ENCODE data around the gene ANGPTL8.

Gene ANGPTL8

GRCh38 chr19:11252665-11253355, 13.4 kb downstream of the ANGPTL8 start:
- in situ Hi-C loops (cut with MboI; ENCODE audit: low pct_unique_long_range_greater_than_20kb, low sequenced_read_pairs), result no loop called here
- no peak for DNase-seq

GRCh38 chr19:11254666-11255065, 15.2 kb downstream of the ANGPTL8 start:
- in situ Hi-C loops (cut with MboI; ENCODE audit: low pct_unique_long_range_greater_than_20kb, low sequenced_read_pairs), result no loop called here
- DNase-seq, result no peak

GRCh38 chr19:11256189-11256588, 16.8 kb downstream of the ANGPTL8 start:
- DNase-seq, result no peak
- in situ Hi-C loops (cut with MboI; ENCODE audit: low pct_unique_long_range_greater_than_20kb, low sequenced_read_pairs), result no loop called here

- in situ Hi-C loops (cut with MboI; ENCODE audit: low pct_unique_long_range_greater_than_20kb, low sequenced_read_pairs), result no loop called here
- no peak for DNase-seq
These were observed 18.5 kb downstream of the ANGPTL8 start for GRCh38 chr19:11257846-11258380.

- in situ Hi-C loops (cut with MboI; ENCODE audit: low pct_unique_long_range_greater_than_20kb, low sequenced_read_pairs), result no loop called here
- no peak for DNase-seq
These were observed 21.6 kb downstream of the ANGPTL8 start for GRCh38 chr19:11260996-11261395.

GRCh38 chr19:11261431-11261970, 22.1 kb downstream of the ANGPTL8 start:
- no peak for DNase-seq
- in situ Hi-C loops (cut with MboI; ENCODE audit: low pct_unique_long_range_greater_than_20kb, low sequenced_read_pairs), result no loop called here

DNA sequence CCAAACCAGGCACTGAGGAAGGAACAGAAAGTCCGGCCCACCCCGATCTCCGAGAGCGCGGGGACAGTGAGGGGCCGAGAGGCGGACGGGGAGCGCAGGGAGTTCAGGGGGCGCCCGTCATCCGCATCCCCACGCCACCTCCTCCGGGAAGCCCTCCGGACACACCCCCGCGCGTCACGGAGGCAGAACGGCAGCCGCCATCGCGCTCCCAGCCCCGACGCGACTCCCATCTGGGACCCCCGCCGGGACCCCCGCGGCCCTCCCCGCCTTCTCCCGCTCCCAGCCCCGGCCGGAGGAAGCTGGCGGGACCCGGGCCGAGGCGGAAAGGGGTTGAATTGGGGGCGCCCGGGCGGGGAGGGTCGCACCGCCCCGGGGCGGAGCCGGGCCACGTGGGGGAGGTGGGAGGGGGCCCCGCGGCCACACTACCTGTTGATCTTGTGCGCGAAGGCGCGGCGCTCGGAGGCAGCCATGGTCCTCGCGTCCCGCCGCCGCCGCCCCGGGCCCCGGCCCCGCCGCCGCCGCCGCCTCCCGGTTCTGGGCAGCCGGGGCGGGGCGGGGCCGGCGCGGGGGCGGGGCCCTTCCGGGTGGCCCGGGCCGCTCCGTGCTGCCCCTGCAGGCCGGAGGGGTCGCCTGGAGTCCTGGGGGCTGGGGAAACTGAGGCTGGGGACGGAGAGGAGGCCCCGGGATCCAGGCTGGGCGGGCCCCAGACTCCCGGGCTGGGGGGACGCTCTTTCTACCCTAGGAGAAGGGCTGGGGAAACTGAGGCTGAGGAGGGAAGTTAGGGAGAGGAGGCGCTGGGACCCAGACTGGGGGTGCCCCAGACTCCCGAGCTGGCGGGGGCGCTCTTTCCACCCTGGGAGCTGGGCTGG, 22.8 kb downstream of the ANGPTL8 start, which contains the start of gene DOCK6:
Gene DOCK6 (minus strand): TSS at position 554 of the 869 bp plus-strand sequence. CDS start 84 bp downstream, at position 470.
- no peak for DNase-seq
- in situ Hi-C loops (cut with MboI; ENCODE audit: low pct_unique_long_range_greater_than_20kb, low sequenced_read_pairs), result no loop called here

- DNase-seq, result no peak
- in situ Hi-C loops (cut with MboI; ENCODE audit: low pct_unique_long_range_greater_than_20kb, low sequenced_read_pairs), result no loop called here
These were observed 24.3 kb downstream of the ANGPTL8 start for GRCh38 chr19:11263726-11264125.

GRCh38 chr19:11264452-11265176, 25.2 kb downstream of the ANGPTL8 start:
- in situ Hi-C loops (cut with MboI; ENCODE audit: low pct_unique_long_range_greater_than_20kb, low sequenced_read_pairs), result no loop called here
- no peak for DNase-seq

DNA sequence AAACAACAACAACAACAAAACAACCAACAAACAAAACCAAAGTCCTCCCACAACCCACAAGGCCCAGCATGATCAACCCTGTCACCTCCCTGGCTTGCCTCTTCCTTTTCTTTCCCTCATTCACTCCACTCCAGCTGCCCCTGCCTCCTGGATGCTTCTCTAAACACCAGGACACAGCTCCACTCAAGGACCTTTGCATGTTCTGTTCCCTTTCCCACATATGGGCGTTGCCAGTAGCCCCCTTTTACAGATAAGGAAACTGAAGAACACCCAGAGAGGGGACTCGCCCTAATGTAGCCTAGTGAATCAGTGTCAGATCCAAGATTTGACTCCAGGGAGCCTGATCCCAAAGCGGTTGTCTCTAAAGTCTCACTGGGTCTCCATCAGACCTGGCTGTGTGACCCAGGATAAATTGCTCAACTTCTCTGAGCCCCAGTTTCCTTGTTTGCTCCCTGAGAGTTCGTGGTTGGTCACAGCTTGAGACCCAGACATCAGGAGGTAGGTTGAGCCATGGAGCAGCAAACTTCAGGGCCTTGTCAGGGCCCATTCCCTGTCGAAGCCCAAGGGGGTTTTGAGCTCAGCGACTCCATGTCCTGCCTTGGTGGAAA, 25.9 kb downstream of the ANGPTL8 start:
- in situ Hi-C loops (cut with MboI; ENCODE audit: low pct_unique_long_range_greater_than_20kb, low sequenced_read_pairs), result no loop called here
- no peak for DNase-seq

- in situ Hi-C loops (cut with MboI; ENCODE audit: low pct_unique_long_range_greater_than_20kb, low sequenced_read_pairs), result no loop called here
- DNase-seq, result no peak
These were observed 26.4 kb downstream of the ANGPTL8 start for GRCh38 chr19:11265785-11266236.

DNA sequence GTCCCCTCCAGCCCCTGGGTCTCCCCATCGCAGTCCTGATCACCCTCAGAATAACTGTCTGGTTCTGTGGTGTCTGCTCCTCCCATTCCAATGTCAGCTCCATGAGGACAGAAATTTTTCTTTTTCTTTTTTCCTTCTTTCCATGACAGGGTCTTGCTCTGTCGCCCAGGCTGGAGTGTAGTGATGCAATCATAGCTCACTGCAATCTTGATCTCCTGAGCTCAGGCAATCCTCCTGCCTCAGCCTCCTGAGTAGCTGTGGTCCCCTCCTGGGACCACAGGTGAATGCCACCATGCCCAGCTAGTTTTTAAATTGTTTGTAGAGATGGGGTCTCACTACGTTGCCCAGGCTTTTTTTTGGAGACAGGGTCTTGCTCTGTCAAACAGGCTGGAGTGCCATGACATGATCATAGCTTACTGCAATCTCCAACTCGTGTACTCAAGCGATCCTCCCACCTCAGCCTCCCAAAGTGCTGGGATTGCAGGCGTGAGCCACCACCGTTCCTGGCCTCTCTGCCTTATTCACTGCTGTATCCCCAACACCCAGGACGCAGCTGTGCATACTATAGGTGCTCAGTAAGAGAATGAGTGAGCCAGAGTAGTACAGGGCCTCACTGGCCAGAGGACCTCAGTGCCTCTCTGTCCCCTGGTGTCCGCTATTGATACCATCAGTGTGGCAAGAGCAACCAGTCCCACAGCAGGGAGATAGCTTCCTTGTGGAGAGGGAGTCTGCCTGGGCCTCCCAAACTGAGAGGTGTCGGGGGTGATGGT, 28.1 kb downstream of the ANGPTL8 start:
- in situ Hi-C loops (cut with MboI; ENCODE audit: low pct_unique_long_range_greater_than_20kb, low sequenced_read_pairs), result no loop called here
- no peak for DNase-seq

- in situ Hi-C loops (cut with MboI; ENCODE audit: low pct_unique_long_range_greater_than_20kb, low sequenced_read_pairs), result no loop called here
These were observed 29.4 kb downstream of the ANGPTL8 start for GRCh38 chr19:11268783-11269267.

GRCh38 chr19:11269408-11269807, 30.0 kb downstream of the ANGPTL8 start:
- in situ Hi-C loops (cut with MboI; ENCODE audit: low pct_unique_long_range_greater_than_20kb, low sequenced_read_pairs), result no loop called here
- DNase-seq, result peak; percentile 81

More at GRCh38 chr19:11268783-11269267, 29.4 kb downstream of the ANGPTL8 start:
- DNase-seq, result peak; percentile 94

DNA sequence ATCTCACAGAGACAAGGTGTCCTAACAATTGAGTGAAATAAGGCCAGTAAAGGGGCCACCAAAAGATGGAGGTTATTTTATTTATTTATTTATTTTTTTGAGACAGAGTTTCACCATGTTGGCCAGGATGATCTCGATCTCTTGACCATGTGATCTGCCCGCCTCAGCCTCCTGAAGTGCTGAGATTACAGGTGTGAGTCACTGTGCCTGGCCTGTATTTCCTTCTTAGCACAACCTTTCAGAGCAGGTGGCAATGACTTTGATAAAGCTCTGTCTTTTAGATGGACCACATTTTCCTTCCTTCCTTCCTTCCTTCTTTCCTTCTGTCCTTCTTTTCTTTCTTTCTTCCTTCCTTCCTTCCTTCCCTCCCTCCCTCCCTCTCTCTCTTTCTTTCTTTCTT, 33.9 kb downstream of the ANGPTL8 start:
- no peak for DNase-seq
- in situ Hi-C loops (cut with MboI; ENCODE audit: low pct_unique_long_range_greater_than_20kb, low sequenced_read_pairs), result no loop called here

GRCh38 chr19:11273989-11274388, 34.6 kb downstream of the ANGPTL8 start:
- in situ Hi-C loops (cut with MboI; ENCODE audit: low pct_unique_long_range_greater_than_20kb, low sequenced_read_pairs), result no loop called here
- DNase-seq, result no peak

DNA sequence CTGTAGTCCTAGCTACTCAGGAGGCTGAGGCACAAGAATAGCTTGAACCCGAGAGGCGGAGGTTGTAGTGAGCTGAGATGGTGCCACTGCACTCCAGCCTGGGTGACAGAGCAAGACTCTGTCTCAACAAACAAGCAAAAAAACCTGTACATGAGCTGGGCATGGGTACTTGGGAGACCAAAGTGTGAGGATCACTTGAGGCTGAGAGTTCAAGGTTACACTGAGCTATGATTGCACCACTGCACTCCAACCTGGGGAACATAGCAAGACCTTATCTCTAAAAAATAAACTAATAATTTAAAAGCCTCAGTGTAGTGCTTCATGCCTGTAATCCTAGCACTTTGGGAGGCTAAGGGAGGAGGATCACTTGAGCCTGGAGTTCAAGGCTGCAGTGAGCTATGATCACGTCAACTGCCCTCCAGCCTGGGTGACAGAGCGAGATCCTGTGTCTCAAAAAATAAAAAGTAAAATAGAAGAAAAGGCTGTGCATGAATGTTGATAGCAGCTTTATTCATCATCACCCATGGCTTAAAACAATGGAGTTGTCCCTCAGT, 35.2 kb downstream of the ANGPTL8 start:
- in situ Hi-C loops (cut with MboI; ENCODE audit: low pct_unique_long_range_greater_than_20kb, low sequenced_read_pairs), result no loop called here
- DNase-seq, result no peak

- DNase-seq, result no peak
- in situ Hi-C loops (cut with MboI; ENCODE audit: low pct_unique_long_range_greater_than_20kb, low sequenced_read_pairs), result no loop called here
These were observed 39.3 kb downstream of the ANGPTL8 start for GRCh38 chr19:11278670-11279069.

Data from KBM-7 (cell line).